HEK293T (cell line): ENCODE data around the gene SPSB3.

Experiments
- ARNT ChIP-seq: fragments of 450-650 bp; IDR thresholded peaks from 2 replicates; pipeline ENCODE4 v1.6.1; 2017; ENCODE audit warnings: mild to moderate bottlenecking
- BHLHE40 ChIP-seq: fragments of 450-650 bp; IDR thresholded peaks from 2 replicates; pipeline ENCODE4 v1.6.1; 2016; ENCODE audit warnings: mild to moderate bottlenecking, moderate library complexity, borderline replicate concordance
- ELF4 ChIP-seq: fragments of 450-650 bp; IDR thresholded peaks from 2 replicates; pipeline ENCODE4 v1.6.1; 2017; ENCODE audit warnings: antibody characterized with exemption
- FOXA1 ChIP-seq: fragments of 450-650 bp; IDR thresholded peaks from 2 replicates; pipeline ENCODE4 v1.6.1; 2016; ENCODE audit warnings: mild to moderate bottlenecking
- FOXK2 ChIP-seq: fragments of 450-650 bp; IDR thresholded peaks from 2 replicates; pipeline ENCODE4 v1.6.1; 2016; ENCODE audit warnings: mild to moderate bottlenecking
- FOXM1 ChIP-seq: fragments of 450-650 bp; IDR thresholded peaks from 2 replicates; pipeline ENCODE4 v1.6.1; 2017; ENCODE audit warnings: mild to moderate bottlenecking, borderline replicate concordance
- NFRKB ChIP-seq: fragments of 450-650 bp; IDR thresholded peaks from 2 replicates; pipeline ENCODE4 v1.6.1; 2016; ENCODE audit warnings: mild to moderate bottlenecking, moderate library complexity
- TARDBP ChIP-seq: fragments of 450-650 bp; IDR thresholded peaks from 2 replicates; pipeline ENCODE4 v1.6.1; 2016

GRCh38 chr16:1794908-1795666 is 12.7 kb upstream of the SPSB3 start:
- TF ChIP-seq FOXA1 (no peak), ARNT (no peak), BHLHE40 (no peak), ELF4 (no peak), TARDBP (no peak), FOXK2 (no peak), FOXM1 (no peak), NFRKB (no peak)
